SK-N-SH treated with all-trans-retinoic acid at 6 μM for 48 hours (cell line): ENCODE data around the gene EPHA4.

Experiments
- ATAC-seq: fragments of 200-7000 bp; cut with Tn5 transposase; 3 replicates; pipeline ENCODE4 v1.9.1; 2020; ENCODE audit warnings: mild to moderate bottlenecking, moderate library complexity
- ARNTL ChIP-seq: fragments of 450-650 bp; formaldehyde crosslinking; IDR thresholded peaks from 2 replicates; pipeline ENCODE4 v1.5.0; 2020; ENCODE audit warnings: low read depth, mild to moderate bottlenecking, moderate library complexity, borderline replicate concordance
- CREB5 ChIP-seq: fragments of 250-450 bp; sonication (Bioruptor Pico); IDR thresholded peaks from 2 replicates; pipeline ENCODE4 v1.5.1; 2020; ENCODE audit warnings: low read depth, mild to moderate bottlenecking, moderate library complexity
- CSDC2 ChIP-seq: fragments of 250-450 bp; sonication (Bioruptor Pico); IDR thresholded peaks from 2 replicates; pipeline ENCODE4 v1.5.0; 2020; ENCODE audit warnings: mild to moderate bottlenecking, moderate library complexity
- CSRNP3 ChIP-seq: fragments of 250-450 bp; sonication (Bioruptor Pico); IDR thresholded peaks from 2 replicates; pipeline ENCODE4 v1.5.1; 2021; ENCODE audit warnings: mild to moderate bottlenecking, moderate library complexity
- ESRRG ChIP-seq: fragments of 250-450 bp; sonication (Bioruptor Pico); IDR thresholded peaks from 2 replicates; pipeline ENCODE4 v1.6.1; 2021; ENCODE audit warnings: mild to moderate bottlenecking
- GLIS3 ChIP-seq: fragments of 250-450 bp; sonication (Bioruptor Pico); IDR thresholded peaks from 2 replicates; pipeline ENCODE4 v1.5.0; 2020; ENCODE audit warnings: mild to moderate bottlenecking, moderate library complexity
- ISL1 ChIP-seq: fragments of 250-450 bp; sonication (Bioruptor Pico); IDR thresholded peaks from 2 replicates; pipeline ENCODE4 v2.1.2; 2022; ENCODE audit warnings: mild to moderate bottlenecking, moderate library complexity
- OSR1 ChIP-seq: fragments of 250-450 bp; sonication (Bioruptor Pico); IDR thresholded peaks from 2 replicates; pipeline ENCODE4 v1.8.0; 2022; ENCODE audit warnings: moderate library complexity, mild to moderate bottlenecking, inconsistent platforms
- PATZ1 ChIP-seq: fragments of 250-450 bp; sonication (Bioruptor Pico); IDR thresholded peaks from 2 replicates; pipeline ENCODE4 v1.8.0; 2020; ENCODE audit warnings: mild to moderate bottlenecking, moderate library complexity, borderline replicate concordance
- POU6F1 ChIP-seq: fragments of 250-450 bp; sonication (Bioruptor Pico); IDR thresholded peaks from 2 replicates; pipeline ENCODE4 v1.8.0; 2021; ENCODE audit warnings: low read depth, mild to moderate bottlenecking, moderate library complexity, borderline replicate concordance
- PPARA ChIP-seq: fragments of 250-450 bp; sonication (Bioruptor Pico); IDR thresholded peaks from 2 replicates; pipeline ENCODE4 v1.5.0; 2020; ENCODE audit warnings: mild to moderate bottlenecking, borderline replicate concordance
- RARB ChIP-seq: fragments of 250-450 bp; sonication (Bioruptor Pico); IDR thresholded peaks from 2 replicates; pipeline ENCODE4 v1.8.0; 2021; ENCODE audit warnings: mild to moderate bottlenecking, moderate library complexity
- SNAI2 ChIP-seq: fragments of 250-450 bp; sonication (Bioruptor Pico); IDR thresholded peaks from 2 replicates; pipeline ENCODE4 v1.5.0; 2020; ENCODE audit warnings: mild to moderate bottlenecking, moderate library complexity
- TCF4 ChIP-seq: fragments of 250-450 bp; sonication (Bioruptor Pico); IDR thresholded peaks from 2 replicates; pipeline ENCODE4 v1.8.0; 2021; ENCODE audit warnings: mild to moderate bottlenecking, moderate library complexity, borderline replicate concordance
- TOX ChIP-seq: fragments of 250-450 bp; sonication (Bioruptor Pico); IDR thresholded peaks from 2 replicates; pipeline ENCODE4 v1.8.0; 2021; ENCODE audit warnings: mild to moderate bottlenecking, moderate library complexity, borderline replicate concordance
- TSHZ2 ChIP-seq: fragments of 250-450 bp; sonication (Bioruptor Pico); IDR thresholded peaks from 2 replicates; pipeline ENCODE4 v1.5.0; 2020; ENCODE audit warnings: mild to moderate bottlenecking, moderate library complexity
- ZC3H10 ChIP-seq: fragments of 250-450 bp; sonication (Bioruptor Pico); IDR thresholded peaks from 2 replicates; pipeline ENCODE4 v1.5.1; 2021; ENCODE audit warnings: mild to moderate bottlenecking, moderate library complexity
- ZFP3 ChIP-seq: fragments of 250-450 bp; sonication (Bioruptor Pico); IDR thresholded peaks from 2 replicates; pipeline ENCODE4 v1.5.0; 2020; ENCODE audit warnings: mild to moderate bottlenecking, moderate library complexity
- ZFP30 ChIP-seq: fragments of 450-650 bp; formaldehyde crosslinking; IDR thresholded peaks from 2 replicates; pipeline ENCODE4 v1.5.0; 2022; ENCODE audit warnings: mild to moderate bottlenecking, moderate library complexity
- ZNF565 ChIP-seq: fragments of 450-650 bp; formaldehyde crosslinking; conservative IDR thresholded peaks from 2 replicates; pipeline ENCODE4 v1.5.0; 2020; ENCODE audit warnings: low read depth, mild to moderate bottlenecking, moderate library complexity
- ZNF70 ChIP-seq: fragments of 450-650 bp; formaldehyde crosslinking; IDR thresholded peaks from 2 replicates; pipeline ENCODE4 v1.5.0; 2020; ENCODE audit warnings: mild to moderate bottlenecking, moderate library complexity
- ZNF8 ChIP-seq: fragments of 450-650 bp; formaldehyde crosslinking; IDR thresholded peaks from 2 replicates; pipeline ENCODE4 v1.5.0; 2020; ENCODE audit warnings: mild to moderate bottlenecking, moderate library complexity

EPHA4 gene

GRCh38 chr2:221439761-221440479, 132.2 kb downstream of the EPHA4 start (continued):
- TF ChIP-seq GLIS3 (no peak), SNAI2 (CRISPR knock-in tag) (no peak), CSRNP3 (no peak), RARB (no peak), ZNF565 (no peak), ZC3H10 (CRISPR knock-in tag) (no peak)
- TF ChIP-seq, all 23 proteins: peak for 0

GRCh38 chr2:221437056-221437455, 135.0 kb downstream of the EPHA4 start:
- TF ChIP-seq ESRRG (CRISPR knock-in tag) = no peak
- TF ChIP-seq ZC3H10 (CRISPR knock-in tag) = no peak
- no peak for TF ChIP-seq CREB5
- no peak for TF ChIP-seq TOX (CRISPR knock-in tag)
- no peak for TF ChIP-seq GLIS3
- TF ChIP-seq ZNF70 (CRISPR knock-in tag) = no peak
- TF ChIP-seq CSDC2 (CRISPR knock-in tag) = no peak
- TF ChIP-seq POU6F1 (CRISPR knock-in tag) = no peak
- no peak for TF ChIP-seq PATZ1 (CRISPR knock-in tag)
- no peak for TF ChIP-seq TCF4
- no peak for TF ChIP-seq TSHZ2 (CRISPR knock-in tag)
- TF ChIP-seq PPARA (CRISPR knock-in tag) = no peak
- no peak for TF ChIP-seq ISL1 (CRISPR knock-in tag)
- TF ChIP-seq ZNF8 (CRISPR knock-in tag) = no peak
- no peak for TF ChIP-seq ZNF565
- no peak for TF ChIP-seq SNAI2 (CRISPR knock-in tag)
- TF ChIP-seq ARNTL (CRISPR knock-in tag) = no peak
- TF ChIP-seq ZFP30 (CRISPR knock-in tag) = no peak
- no peak for TF ChIP-seq ZFP3 (CRISPR knock-in tag)
- ATAC-seq = no peak

- ATAC-seq = no peak
- TF ChIP-seq OSR1 (CRISPR knock-in tag) (no peak), GLIS3 (no peak), TSHZ2 (CRISPR knock-in tag) (no peak), SNAI2 (CRISPR knock-in tag) (no peak), POU6F1 (CRISPR knock-in tag) (no peak), PATZ1 (CRISPR knock-in tag) (no peak), ZFP30 (CRISPR knock-in tag) (no peak), ESRRG (CRISPR knock-in tag) (no peak), ISL1 (CRISPR knock-in tag) (no peak), TCF4 (no peak)
Observed at GRCh38 chr2:221435171-221435570, 136.9 kb downstream of the EPHA4 start.
